GM04503 (cell line): ENCODE measurements around the gene CDC42BPA.

Experiments used
- DNase-seq: peaks from one replicate; pipeline ENCODE4 v3.0.0-alpha.2; 2012; ENCODE audit warnings: low read depth

Gene CDC42BPA

DNA sequence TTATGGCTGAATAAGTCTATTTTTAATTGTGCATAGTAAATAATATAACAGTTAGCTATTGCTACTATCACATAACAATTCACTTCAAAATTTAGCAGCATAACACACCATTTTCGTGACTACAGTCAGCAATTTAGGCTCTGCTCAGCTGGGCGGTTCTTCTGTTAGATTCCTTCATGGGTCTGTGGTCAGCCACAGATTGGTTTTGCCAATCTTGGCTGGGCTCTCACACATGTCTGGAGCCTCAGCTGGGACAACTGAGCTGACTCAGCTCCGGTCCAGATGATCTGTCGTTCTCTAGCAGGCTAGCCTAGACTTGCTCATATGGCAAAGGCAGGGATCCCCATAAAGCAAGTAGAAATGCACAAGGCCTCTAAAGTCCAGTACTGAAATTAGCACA is 15.1 kb upstream of the CDC42BPA start:
- DNase-seq: no peak

- DNase-seq: no peak
Measured at GRCh38 chr1:227330279-227331076, 12.2 kb upstream of the CDC42BPA start.

- DNase-seq: no peak
Measured at GRCh38 chr1:227328405-227329019, 10.2 kb upstream of the CDC42BPA start.

- DNase-seq: no peak
Measured at GRCh38 chr1:227325156-227325555, 6.9 kb upstream of the CDC42BPA start.

- no peak for DNase-seq
Measured at GRCh38 chr1:227323967-227324268, 5.6 kb upstream of the CDC42BPA start.

DNA sequence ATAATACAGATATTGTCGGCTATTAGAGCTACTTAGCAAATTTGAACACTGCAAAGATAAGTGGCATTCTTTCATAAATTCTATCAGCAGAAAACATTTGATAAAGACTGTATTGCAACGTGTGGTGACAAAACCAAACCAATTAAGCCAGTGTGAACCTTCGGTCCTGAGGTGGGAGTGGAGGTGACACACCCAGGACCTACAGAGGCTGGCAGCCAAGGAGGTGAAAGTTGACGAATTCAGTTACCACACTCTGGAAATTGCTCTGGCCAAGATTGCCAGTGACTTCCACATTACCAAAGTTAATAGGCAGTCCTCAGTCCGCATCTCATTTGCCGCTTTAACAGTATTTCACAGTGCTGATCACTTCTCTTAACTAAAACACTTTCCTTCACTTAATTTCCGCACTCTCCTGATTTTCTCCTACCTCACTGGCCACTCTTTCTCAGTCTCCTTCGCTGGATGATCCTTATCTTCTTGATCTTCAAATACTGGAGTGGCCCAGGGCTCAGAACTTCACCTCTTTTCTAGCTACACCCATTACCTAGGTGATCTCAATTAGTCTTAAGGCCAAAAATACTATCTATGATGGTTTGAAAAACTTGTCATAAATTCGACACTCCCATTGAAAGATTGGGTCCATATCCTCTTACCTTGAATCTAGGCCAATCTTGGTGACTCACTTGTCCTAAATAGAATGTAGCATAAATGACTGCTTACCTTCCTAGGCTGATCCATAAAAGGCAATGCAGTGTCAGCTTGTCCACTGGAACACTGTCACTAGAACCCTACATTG is 5.1 kb upstream of the CDC42BPA start:
- no peak for DNase-seq

DNA sequence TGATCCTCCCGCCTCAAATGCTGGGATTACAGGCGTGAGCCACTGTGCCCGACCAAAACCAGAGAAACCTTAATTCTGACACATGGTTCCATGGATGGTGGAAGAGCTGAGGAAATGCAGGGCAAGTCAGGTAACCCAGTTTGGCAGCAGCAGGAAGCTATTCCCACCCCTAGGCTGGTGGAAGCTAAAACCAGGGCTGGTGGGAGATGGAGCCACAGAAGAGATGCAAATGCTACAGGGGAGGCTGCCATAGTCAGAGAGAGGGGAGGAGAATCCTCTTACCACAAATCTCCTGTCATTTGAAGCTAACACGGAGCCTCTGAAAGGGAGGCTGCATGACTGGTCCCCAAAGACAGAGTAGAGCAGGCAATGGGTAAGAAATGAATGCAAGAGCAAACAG is 4.1 kb upstream of the CDC42BPA start:
- DNase-seq: no peak

DNA sequence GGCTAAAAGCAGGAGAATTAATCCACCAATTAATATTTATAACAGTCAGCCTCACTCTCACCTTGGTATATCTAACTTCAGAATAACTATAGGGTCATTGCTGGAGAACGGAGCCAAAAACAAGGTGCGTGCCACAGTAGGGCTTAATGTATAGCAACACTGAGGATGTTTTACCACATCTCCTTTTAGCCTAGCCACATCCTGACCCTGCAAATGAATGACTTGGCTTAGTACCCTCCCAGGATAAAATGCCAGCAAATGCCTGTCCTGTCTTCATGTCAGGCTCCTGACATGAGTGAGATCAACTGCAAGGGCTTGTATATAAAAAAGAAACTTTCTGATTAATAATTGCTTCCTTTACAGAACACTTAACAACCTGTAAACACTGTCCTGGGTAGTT is 2.7 kb upstream of the CDC42BPA start:
- no peak for DNase-seq

- DNase-seq: no peak
Measured at GRCh38 chr1:227320476-227320875, 2.2 kb upstream of the CDC42BPA start.

GRCh38 chr1:227318853-227319607 is 738 bp upstream of the CDC42BPA start:
- DNase-seq: no peak

DNA sequence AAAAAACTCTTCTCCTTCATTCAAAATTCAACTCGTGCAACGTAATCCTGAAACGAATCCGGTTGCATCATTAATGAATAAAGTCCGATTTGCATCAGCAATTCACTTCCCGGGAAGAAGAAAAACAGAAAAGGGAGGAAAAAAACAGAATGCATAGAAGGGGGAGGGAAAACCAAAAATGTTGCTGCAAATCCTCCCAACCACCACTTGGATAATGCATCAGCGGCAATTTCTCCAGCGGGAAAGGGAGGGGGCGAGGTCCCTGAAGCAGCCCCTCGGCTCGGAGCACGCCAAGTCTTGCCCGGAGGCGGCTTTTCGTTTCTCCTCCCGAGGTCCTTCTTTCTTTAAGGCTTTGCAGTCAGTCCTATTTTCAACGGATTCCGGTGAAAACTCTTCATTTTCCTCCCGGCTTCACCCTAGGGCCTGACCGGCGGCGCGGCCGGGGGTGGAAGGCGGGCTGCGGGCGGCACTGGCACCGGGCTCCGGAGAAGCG is 723 bp downstream of the CDC42BPA start:
- no peak for DNase-seq

- DNase-seq: no peak
Measured at GRCh38 chr1:227317011-227317451, 1.3 kb downstream of the CDC42BPA start.

DNA sequence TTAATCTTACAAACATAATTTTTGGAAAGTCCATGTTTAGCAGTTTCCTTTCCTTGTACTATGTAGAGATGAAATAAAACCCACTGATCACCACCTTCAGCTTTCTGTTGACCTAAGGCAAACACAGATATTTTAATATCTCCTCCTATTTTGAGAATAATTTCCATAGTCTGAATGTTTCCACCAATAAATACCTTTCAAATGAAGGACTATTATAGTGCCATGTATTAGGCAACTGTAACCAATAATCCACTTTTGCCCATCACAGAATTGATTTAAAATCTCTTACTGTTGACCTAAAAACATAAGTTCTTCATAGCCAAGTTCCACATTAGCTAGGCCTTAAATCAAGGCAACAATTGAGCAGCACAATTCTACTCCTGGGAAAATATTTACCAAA is 1.8 kb downstream of the CDC42BPA start:
- DNase-seq: no peak

DNA sequence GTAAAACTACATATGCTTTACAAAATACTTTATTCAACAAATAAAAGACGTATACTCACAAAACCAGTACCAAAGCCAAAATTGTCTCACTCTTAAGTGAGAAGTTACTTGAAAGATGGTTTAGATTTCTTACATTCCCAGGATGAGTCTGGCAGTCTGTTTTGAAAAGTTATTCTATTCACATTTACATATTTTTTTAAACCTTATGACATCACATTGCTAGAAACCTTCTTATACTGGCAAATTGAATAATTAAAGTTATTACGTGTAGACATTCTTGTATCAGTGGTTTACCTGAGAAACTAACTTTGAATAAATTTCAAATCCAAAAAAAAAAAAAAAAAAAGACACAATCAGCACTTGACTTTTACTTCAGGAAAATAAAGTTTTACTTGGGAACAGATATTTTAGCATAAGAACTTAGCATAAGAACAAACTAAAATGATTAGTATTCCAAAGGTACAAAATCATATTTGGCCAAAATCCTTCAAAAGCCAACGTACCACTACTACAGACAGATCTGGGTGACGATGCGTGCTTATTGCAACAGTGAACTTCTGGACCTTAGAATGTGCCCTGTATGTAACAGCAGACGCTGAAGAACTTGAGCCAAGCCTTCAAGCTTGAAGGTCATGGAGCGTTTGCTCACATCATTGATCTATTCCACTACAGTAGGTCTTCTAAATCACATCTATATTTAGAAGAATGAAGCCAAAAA is 2.5 kb downstream of the CDC42BPA start:
- no peak for DNase-seq

DNA sequence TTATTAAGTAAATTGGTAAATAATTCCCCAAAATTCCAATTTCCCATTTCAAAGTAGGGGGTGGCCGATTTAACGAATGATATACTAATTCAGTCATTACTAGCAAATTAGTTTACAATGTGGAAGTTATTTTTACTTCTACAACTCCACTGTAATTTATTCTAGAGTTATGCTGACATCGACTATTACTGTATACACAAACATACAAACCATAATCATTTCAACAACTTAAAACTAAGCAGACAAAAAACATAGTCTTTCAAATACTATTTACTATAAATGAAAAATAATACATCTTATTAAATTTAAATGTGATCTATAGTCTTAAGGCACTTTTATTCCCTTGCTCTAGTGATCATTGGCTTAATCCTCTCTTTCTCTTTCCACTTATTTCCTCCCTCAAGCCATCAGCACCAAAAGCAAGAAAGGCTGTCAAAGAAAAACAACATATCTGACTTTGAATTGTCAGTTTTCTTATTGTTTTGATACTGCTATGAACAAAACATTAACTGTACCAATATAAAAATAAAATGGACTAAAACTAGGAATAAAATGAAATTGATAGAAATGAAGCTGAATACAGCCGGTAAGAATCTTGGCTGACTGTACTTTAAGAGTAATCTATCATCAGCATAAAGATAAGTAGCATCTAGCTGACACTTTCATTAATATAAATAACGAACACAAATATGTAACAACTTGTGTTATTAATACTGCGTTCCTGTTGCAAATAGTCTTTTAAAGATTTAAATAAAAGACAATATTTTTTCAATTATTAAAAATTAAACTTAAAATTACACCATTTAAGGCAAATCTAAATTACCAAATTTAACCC is 4.1 kb downstream of the CDC42BPA start:
- no peak for DNase-seq

GRCh38 chr1:227312361-227313025 is 5.8 kb downstream of the CDC42BPA start:
- no peak for DNase-seq

DNA sequence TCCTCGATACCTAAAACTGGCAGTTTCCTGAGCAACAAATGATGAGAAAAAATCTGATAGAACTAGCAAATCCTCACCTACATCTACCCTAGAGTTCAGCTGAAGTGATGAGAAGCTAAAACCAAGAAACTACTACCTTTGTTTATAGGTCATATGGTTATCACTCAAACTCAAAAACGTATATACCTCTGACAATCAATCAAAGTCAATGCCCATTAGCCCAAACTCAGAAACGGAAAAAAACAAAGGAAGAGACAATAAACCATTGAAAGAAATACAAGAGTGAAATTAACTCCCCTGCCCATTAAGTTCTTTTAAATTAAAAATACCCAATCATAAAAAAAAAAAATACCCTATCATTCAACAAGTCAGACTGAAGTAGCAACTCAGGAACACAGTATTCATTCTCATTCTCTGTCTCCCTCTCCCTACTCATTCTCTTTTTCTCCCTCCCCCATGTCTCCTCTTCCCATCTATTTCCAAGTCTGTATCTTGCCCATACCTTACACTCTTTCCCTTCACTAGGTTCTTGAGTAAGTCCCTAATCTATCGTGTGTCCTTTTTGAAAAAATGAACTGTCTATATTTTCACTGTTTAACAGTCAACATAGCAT is 6.8 kb downstream of the CDC42BPA start:
- DNase-seq: no peak

DNA sequence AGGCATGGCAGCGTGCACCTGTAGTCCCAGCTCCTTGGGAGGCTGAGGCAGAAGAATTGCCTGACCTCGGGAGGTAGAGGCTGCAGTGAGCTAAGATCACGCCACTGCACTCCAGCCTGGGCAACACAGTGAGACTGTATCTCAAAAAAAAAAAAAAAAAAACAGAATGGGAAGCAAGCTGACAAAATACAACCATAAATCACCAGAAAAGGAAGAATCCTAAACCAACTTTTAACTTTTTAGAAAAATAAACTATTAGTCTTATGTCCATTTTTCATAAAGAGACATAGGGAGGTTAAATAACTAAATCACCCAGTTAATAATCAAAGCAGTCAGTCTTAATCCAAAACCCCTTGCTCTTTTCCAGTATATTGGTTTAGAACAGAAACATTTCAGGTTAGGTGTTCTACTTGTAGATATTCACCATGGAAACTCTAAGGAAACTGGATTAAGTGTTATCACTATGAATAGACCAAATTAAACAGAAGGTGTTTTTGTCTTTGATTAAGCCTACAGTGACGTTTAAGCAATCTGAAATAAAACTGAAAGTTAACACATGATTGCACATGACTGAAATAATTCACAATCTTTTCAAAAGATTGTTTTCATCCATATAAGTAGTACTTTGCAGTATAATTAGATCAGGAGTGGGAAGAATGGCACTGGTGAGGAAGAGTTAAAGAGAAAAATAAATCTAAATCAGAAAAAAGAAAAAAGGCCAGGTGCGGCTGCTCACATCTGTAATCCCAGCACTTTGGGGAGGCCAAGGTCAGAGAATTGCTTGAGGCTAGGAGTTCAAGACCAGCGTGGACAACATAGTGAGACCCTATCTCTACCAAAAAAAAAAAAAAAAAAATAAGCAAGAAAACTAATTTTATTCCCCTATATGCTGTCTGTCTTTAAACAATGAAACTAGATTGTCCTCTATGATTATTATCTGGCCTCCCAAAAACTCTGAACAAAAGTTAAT is 9.6 kb downstream of the CDC42BPA start:
- no peak for DNase-seq
